GM12892 (cell line): Measurements from ENCODE around the gene AASDH.

Source experiments
- POLR2A ChIP-seq: IDR thresholded peaks from 2 replicates; pipeline ENCODE4 v1.6.1; 2011; ENCODE audit warnings: low read depth, low read length, control low read depth
- POLR2AphosphoS5 ChIP-seq: IDR thresholded peaks from 2 replicates; pipeline ENCODE4 v1.6.1; 2011; ENCODE audit warnings: low read depth, low read length, control low read depth
- TAF1 ChIP-seq: IDR thresholded peaks from 2 replicates; pipeline ENCODE4 v1.6.1; 2011; ENCODE audit warnings: low read depth, mild to moderate bottlenecking, control low read depth, low read length, borderline replicate concordance

DNA sequence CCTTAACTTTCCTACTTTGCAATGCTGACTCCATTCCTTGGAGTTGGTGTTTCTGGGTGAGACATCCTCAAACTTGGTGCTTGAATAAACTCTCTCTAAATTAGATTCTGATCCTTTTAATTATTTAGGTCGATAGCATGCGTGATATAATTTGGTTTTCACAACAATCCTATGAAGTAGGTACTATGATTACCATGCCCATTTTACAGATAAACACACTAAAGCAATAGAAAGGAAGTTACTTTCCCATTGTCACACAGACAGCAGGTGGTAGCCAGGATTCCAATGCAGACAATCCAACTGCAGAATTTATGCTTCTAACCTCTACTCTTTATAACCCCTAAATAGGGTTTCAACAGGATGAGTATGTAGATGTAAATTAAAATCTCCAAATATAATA lies 21.7 kb upstream of the AASDH start:
- no peak for TF ChIP-seq POLR2A
- TF ChIP-seq TAF1 = no peak
- TF ChIP-seq POLR2AphosphoS5 = no peak
